HG03135 (cell line): ENCODE results near the gene PAX5.

Experiments used
- ATAC-seq: cut with Tn5 transposase; IDR thresholded peaks from one replicate; pipeline ENCODE4 v1.9.1; 2021; ENCODE audit warnings: mild to moderate bottlenecking, moderate library complexity; ENCODE audit not compliant: unreplicated experiment

Gene PAX5

GRCh38 chr9:37025071-37025822 is 8.8 kb downstream of the PAX5 start:
- ATAC-seq = no peak

- ATAC-seq = no peak
Measured at GRCh38 chr9:37017546-37017945, 16.5 kb downstream of the PAX5 start.

- ATAC-seq = no peak
Measured at GRCh38 chr9:37011530-37011929, 22.5 kb downstream of the PAX5 start.

- ATAC-seq = no peak
Measured at GRCh38 chr9:37010976-37011375, 23.1 kb downstream of the PAX5 start.

GRCh38 chr9:37010180-37010579 is 23.9 kb downstream of the PAX5 start:
- ATAC-seq = no peak

GRCh38 chr9:37007295-37007694 is 26.8 kb downstream of the PAX5 start:
- no peak for ATAC-seq

GRCh38 chr9:37005517-37006140 is 28.4 kb downstream of the PAX5 start:
- no peak for ATAC-seq

- ATAC-seq = no peak
Measured at GRCh38 chr9:37004424-37004935, 29.6 kb downstream of the PAX5 start.

GRCh38 chr9:37002413-37003217 is 31.5 kb downstream of the PAX5 start:
- no peak for ATAC-seq

GRCh38 chr9:37002036-37002412 is 32.0 kb downstream of the PAX5 start:
- no peak for ATAC-seq

- ATAC-seq = no peak
Measured at GRCh38 chr9:37001459-37001858, 32.6 kb downstream of the PAX5 start.

- ATAC-seq = no peak
Measured at GRCh38 chr9:36999728-37000333, 34.2 kb downstream of the PAX5 start.

GRCh38 chr9:36997414-36997813 is 36.7 kb downstream of the PAX5 start:
- no peak for ATAC-seq

GRCh38 chr9:36996706-36997086 is 37.4 kb downstream of the PAX5 start:
- no peak for ATAC-seq

GRCh38 chr9:36995927-36996705 is 38.0 kb downstream of the PAX5 start:
- peak; percentile 31 for ATAC-seq

- peak; percentile 54 for ATAC-seq
Measured at GRCh38 chr9:36993933-36994764, 39.9 kb downstream of the PAX5 start.

- ATAC-seq = no peak
Measured at GRCh38 chr9:36992501-36993316, 41.4 kb downstream of the PAX5 start.

- no peak for ATAC-seq
Measured at GRCh38 chr9:36991516-36992134, 42.4 kb downstream of the PAX5 start.
